Amniotic stem cell (primary cell): ENCODE measurements around the gene C22orf31.
"Not testable (repeated sequence)": the region's sequence is repeated elsewhere in the genome, so short reads cannot be mapped to it uniquely, and the experiment has no call there.

Source experiments
- DNase-seq: peaks from one replicate; lab custom pipeline; 2025; lab: John Stamatoyannopoulos, UW

C22orf31 gene

GRCh38 chr22:29055192-29055830 is 6.3 kb downstream of the C22orf31 start:
- DNase-seq, result no peak

GRCh38 chr22:29054251-29054767 is 7.3 kb downstream of the C22orf31 start:
- no peak for DNase-seq

GRCh38 chr22:29053048-29053702 is 8.5 kb downstream of the C22orf31 start:
- DNase-seq, result no peak

- DNase-seq, result no peak
Observed at GRCh38 chr22:29050457-29050856, 11.2 kb downstream of the C22orf31 start.

- DNase-seq, result no peak
Observed at GRCh38 chr22:29049655-29050263, 11.9 kb downstream of the C22orf31 start.

GRCh38 chr22:29048822-29049654 is 12.6 kb downstream of the C22orf31 start:
- DNase-seq, result no peak

GRCh38 chr22:29044657-29045176 is 16.9 kb downstream of the C22orf31 start:
- DNase-seq, result peak; percentile 62

- DNase-seq, result peak; percentile 33
Observed at GRCh38 chr22:29043906-29044575, 17.6 kb downstream of the C22orf31 start.

- DNase-seq, result no peak
Observed at GRCh38 chr22:29041408-29041807, 20.2 kb downstream of the C22orf31 start.

GRCh38 chr22:29040385-29041275 is 21.0 kb downstream of the C22orf31 start:
- peak; percentile 64 for DNase-seq

- DNase-seq, result not testable (repeated sequence)
Observed at GRCh38 chr22:29039684-29040083, 21.9 kb downstream of the C22orf31 start.

GRCh38 chr22:29039148-29039547 is 22.5 kb downstream of the C22orf31 start:
- no peak for DNase-seq

GRCh38 chr22:29037340-29037932 is 24.2 kb downstream of the C22orf31 start:
- no peak for DNase-seq

GRCh38 chr22:29032584-29032983 is 29.0 kb downstream of the C22orf31 start:
- no peak for DNase-seq

GRCh38 chr22:29032014-29032475 is 29.6 kb downstream of the C22orf31 start:
- no peak for DNase-seq

- DNase-seq, result peak; percentile 87
Observed at GRCh38 chr22:29031227-29032011, 30.2 kb downstream of the C22orf31 start.

GRCh38 chr22:29030618-29031226 is 30.9 kb downstream of the C22orf31 start:
- no peak for DNase-seq

- DNase-seq, result no peak
Observed at GRCh38 chr22:29030016-29030617, 31.5 kb downstream of the C22orf31 start.
